AG04449 (cell line): ENCODE results near the gene CCDC69.
"Not testable (repeated sequence)": the region's sequence is repeated elsewhere in the genome, so short reads cannot be mapped to it uniquely, and the experiment has no call there.

Source experiments
- CTCF ChIA-PET: fragments of 350-600 bp; formaldehyde crosslinking; extraction: SDS; loops from one replicate; lab custom pipeline; 2021; ENCODE audit warnings: antibody characterized with exemption; lab: Yijun Ruan, JAX
- POLR2A ChIA-PET: fragments of 400-600, 350-600 bp; formaldehyde crosslinking; extraction: SDS; loops from one replicate; lab custom pipeline; 2020; ENCODE audit warnings: antibody characterized with exemption, inconsistent platforms; lab: Yijun Ruan, JAX
- DNase-seq: peaks from one replicate; pipeline ENCODE4 v3.0.0-alpha.2; 2010; ENCODE audit warnings: low read depth, low spot score
- H3K4me3 ChIP-seq: 2 replicates; pipeline ENCODE4 v1.5.1; 2011; ENCODE audit warnings: low read depth, mild to moderate bottlenecking, control low read depth, low read length
- TF ChIP-seq, protein P1 (sequence below): IDR thresholded peaks from one replicate; pipeline ENCODE4 v1.5.1; 2011; ENCODE audit warnings: mild to moderate bottlenecking, moderate library complexity, low read length, control low read depth, inconsistent platforms; ENCODE audit not compliant: insufficient read depth; ENCODE audit errors: missing control alignments

CCDC69 gene

DNA sequence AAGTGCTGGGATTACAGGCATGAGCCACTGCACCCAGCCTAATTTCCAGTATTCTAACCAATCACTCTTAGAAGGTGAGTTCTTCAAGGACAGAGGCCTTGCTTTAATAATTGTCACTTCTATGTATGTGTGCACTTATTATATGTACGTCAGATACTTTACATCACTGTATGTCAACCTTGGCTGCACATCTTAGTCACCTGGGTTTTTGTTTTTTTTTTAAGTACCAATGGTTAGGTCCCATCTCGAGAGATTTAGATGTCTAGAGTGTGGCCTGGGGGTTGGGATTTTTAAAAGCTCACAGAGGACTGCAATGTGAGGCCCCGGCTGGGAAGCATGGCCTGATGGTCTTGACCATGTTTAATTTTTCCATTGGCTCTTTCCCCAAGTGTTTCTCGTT, 19.2 kb upstream of the CCDC69 start:
- TF ChIP-seq, protein P1, sequence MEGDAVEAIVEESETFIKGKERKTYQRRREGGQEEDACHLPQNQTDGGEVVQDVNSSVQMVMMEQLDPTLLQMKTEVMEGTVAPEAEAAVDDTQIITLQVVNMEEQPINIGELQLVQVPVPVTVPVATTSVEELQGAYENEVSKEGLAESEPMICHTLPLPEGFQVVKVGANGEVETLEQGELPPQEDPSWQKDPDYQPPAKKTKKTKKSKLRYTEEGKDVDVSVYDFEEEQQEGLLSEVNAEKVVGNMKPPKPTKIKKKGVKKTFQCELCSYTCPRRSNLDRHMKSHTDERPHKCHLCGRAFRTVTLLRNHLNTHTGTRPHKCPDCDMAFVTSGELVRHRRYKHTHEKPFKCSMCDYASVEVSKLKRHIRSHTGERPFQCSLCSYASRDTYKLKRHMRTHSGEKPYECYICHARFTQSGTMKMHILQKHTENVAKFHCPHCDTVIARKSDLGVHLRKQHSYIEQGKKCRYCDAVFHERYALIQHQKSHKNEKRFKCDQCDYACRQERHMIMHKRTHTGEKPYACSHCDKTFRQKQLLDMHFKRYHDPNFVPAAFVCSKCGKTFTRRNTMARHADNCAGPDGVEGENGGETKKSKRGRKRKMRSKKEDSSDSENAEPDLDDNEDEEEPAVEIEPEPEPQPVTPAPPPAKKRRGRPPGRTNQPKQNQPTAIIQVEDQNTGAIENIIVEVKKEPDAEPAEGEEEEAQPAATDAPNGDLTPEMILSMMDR = no peak
- ChIA-PET POLR2A (no interaction called here), CTCF (interaction anchor here (0.7 to 1.2 kb wide), 2 partner anchors 8 to 192 kb away, joined by 3 read pairs; no protein-coding TSS in a partner anchor)
- DNase-seq = no peak
- H3K4me3 ChIP-seq = no peak overlapping the region

DNA sequence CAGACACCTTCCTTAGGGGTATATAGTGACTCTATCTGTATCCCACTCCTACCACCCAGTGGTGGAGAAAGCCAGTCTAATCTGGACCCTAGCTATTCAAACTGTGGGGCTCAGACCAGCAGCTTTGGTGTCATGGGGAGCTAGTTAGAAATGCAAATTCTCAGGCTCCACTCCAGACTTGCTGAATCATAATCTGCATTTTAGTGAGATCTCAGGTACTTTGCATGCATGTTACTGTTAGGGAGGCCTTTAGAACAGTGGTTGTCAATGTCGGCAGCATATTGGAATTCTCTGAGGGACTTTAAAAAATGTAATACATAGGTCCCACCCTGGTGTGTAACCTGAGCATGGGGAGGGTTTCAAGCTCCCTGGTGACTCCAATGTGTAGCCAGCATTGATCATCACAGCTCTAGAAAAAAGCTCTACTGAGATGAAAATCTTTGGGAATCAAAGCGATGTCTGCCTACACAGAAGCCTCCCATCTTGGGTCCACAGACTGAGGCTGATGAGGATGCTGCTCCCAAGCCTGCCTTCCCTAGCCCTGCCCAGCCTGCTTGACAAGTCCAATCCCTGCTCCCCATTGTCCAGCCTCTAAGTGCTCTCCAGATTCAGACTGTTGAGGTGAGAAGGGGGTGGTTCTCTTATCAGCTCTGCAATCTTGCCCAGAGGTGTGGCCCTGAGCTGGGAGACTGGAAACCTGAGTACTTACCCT, 17.2 kb upstream of the CCDC69 start:
- CTCF ChIA-PET = interaction anchor here (0.7 to 3.8 kb wide), 5 partner anchors 9 to 126 kb away, joined by 3 to 17 read pairs (median 4); no protein-coding TSS in a partner anchor
- TF ChIP-seq, protein P1 = no peak
- no peak overlapping the region for H3K4me3 ChIP-seq
- DNase-seq = no peak
- POLR2A ChIA-PET = interaction anchor here (0.6 kb wide), 1 partner anchor 83 kb away, joined by 3 read pairs; the partner anchor contains the start of gene ANXA6

DNA sequence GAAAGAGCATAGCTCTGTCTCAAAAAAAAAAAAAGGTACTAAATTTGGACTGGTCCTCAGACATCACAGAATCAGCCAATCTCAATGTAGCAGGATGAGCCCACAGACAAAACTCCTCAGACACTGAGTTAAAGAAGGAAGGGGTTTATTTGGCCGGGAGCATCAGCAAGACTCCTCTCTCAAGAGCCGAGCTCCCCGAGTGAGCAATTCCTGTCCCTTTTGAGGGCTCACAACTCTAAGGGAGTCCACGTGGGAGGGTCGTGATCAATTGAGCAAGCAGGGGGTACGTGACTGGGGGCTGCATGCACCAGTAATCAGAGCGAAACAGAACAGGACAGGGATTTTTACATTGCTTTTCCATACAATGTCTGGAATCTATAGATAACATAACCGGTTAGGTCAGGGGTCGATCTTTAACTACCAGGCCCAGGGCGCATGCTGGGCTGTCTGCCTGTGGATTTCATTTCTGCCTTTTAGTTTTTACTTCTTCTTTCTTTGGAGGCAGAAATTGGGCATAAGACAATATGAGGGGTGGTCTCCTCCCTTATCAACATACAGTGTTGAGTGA, 16.5 kb upstream of the CCDC69 start:
- DNase-seq, H3K4me3 ChIP-seq, POLR2A ChIA-PET: not testable (repeated sequence)
- CTCF ChIA-PET = interaction anchor here (1.8 to 3.8 kb wide), 3 partner anchors 11 to 125 kb away, joined by 4 to 17 read pairs (median 8); no protein-coding TSS in a partner anchor

DNA sequence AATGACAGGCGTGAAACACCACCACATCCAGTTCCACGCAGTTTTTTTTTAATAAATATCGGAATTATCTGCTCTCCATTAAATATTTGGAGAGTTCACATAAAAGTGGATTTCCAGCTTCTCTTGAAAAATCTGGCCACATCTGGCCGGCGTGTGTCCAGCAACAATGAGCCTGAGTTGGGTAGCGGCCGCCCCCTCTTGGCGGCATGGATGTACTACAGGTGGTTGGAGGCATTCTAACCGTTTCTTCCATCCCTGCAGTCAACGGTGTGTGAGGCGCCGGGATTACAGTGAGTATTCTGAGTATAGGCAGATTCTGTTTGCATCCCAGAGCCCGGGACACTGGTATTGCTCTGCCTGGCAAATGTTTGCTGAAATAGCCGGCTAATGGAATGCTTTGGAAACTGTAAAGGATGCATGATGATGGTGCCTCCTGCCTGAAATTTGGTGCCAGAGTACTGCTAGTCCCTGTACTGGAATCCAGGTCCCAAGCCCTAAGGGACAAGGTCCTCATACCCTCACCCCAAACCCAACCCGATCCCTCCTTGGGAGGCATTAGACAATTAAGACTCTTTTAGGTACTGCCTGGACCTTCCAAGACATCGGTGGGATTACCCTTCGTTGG, 15.5 kb upstream of the CCDC69 start:
- ChIA-PET CTCF (interaction anchor here (0.6 to 3.8 kb wide), 18 partner anchors 9 to 124 kb away, joined by 3 to 17 read pairs (median 4); partner anchors contain the start of gene CCDC69), POLR2A (no interaction called here)
- TF ChIP-seq, protein P1 = peak; percentile 77
- DNase-seq = no peak
- H3K4me3 ChIP-seq = no peak overlapping the region

DNA sequence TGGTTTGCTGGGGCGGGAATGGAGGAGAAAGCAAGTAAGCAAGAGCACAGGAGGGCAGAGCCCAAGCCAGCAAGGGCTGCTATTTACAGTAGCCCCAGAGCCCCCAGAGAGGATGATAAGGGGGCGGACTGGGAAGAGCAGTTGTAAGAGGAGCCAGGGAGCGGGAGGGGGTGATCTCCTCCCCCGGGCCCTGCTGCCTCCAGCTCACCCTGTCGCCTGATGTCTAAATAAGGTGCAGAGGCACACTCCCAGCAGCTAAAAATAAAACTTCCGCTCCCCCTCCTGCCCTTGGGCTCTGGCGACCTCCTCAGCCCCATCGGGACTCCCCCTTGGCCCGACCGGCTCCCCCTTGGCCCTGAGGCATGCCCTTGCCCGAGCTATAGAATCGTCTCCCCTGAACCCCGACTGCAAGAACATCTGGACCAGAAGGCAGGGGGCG, 14.4 kb upstream of the CCDC69 start:
- TF ChIP-seq, protein P1 = no peak
- no peak overlapping the region for H3K4me3 ChIP-seq
- no peak for DNase-seq
- ChIA-PET POLR2A (no interaction called here), CTCF (interaction anchor here (0.7 to 3.8 kb wide), 16 partner anchors 8 to 285 kb away, joined by 3 to 17 read pairs (median 4); no protein-coding TSS in a partner anchor)

DNA sequence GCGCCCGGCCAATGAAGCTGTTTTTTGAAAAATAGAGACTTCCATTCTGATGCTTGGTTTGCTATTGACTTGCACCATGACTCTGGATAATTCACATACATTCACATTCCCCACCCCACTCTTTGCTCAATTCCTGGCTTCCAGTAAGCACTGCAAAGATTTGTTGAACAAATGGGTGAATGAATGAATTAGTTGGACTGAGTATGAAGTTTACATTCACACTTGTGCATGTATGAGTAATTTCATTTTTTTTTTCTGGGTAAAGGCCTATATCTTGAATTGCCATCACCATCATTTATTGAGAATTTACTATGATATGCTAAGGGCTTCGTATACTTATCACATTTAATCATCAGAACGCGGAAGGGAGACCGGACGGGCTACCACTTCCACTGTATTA, 13.8 kb upstream of the CCDC69 start:
- ChIA-PET CTCF (interaction anchor here (1.0 to 3.8 kb wide), 10 partner anchors 8 to 285 kb away, joined by 3 to 17 read pairs (median 4); no protein-coding TSS in a partner anchor), POLR2A (no interaction called here)
- DNase-seq = no peak
- TF ChIP-seq, protein P1 = no peak
- H3K4me3 ChIP-seq = no peak overlapping the region
